K562 (cell line): ENCODE data around the gene GCNT1. TPM values are rescaled to one million over a fixed set of nuclear protein-coding genes. Genes with fewer than 3 reads are reported as not detected.

Experiments
- ATAC-seq: fragments of 200-7000 bp; cut with Tn5 transposase; 3 replicates; pipeline ENCODE4 v1.9.1; 2020; ENCODE audit warnings: moderate library complexity
- BruUV-seq: library from RNA; stranded (reverse); fragments of 400-500 nt; replicated peaks from 2 replicates; lab custom pipeline; 2021; lab: Mats Ljungman, UMichigan
- CTCF ChIA-PET: fragments of 300-600 bp; formaldehyde crosslinking; extraction: SDS; loops from one replicate; lab custom pipeline; 2021; ENCODE audit warnings: low intra/inter-chr PET ratio; lab: Yijun Ruan, JAX
- POLR2A ChIA-PET: fragments of 300-600, 350-650 bp; sonication (Branson Sonifier 250); formaldehyde crosslinking; extraction: SDS; loops from one replicate; lab custom pipeline; 2021; ENCODE audit warnings: antibody characterized with exemption, inconsistent platforms; lab: Yijun Ruan, JAX
- DNase-seq, 4 experiments: peaks; one replicate each; pipeline versions ENCODE4 v3.0.0 to v3.0.0-alpha.2; 2011 to 2018; ENCODE audit warnings: low spot score in 3 of 4, mixed read lengths in 3 of 4; ENCODE audit errors: extremely low read depth in 1 of 4
- FAIRE-seq: peaks from 2 replicates; lab custom pipeline; 2011; peaks lifted over from hg19 to GRCh38; lab: Jason Lieb, UNC
- H2AFZ ChIP-seq: 2 replicates; pipeline ENCODE4 v1.6.0; 2011; ENCODE audit warnings: low read depth, low read length, control low read depth, inconsistent platforms
- H3K27ac ChIP-seq: fragments of 200-600 bp; 3 replicates; pipeline ENCODE4 v1.8.0; 2011; ENCODE audit warnings: low read depth, mild to moderate bottlenecking, control low read depth, inconsistent platforms, low read length, moderate library complexity, mixed read lengths; ENCODE audit errors: extremely low read depth
- H3K27me3 ChIP-seq, 2 experiments: fragments of 300-600 bp in 1 of 2; 2 replicates in 1 of 2; 3 replicates in 1 of 2; pipeline versions ENCODE4 v1.6.0 to v1.8.0; 2011; ENCODE audit warnings: inconsistent platforms in 2 of 2, low read length in 2 of 2, mild to moderate bottlenecking in 1 of 2, mixed read lengths in 1 of 2, moderate library complexity in 1 of 2; ENCODE audit not compliant: control insufficient read depth in 2 of 2, insufficient read depth in 2 of 2
- H3K36me3 ChIP-seq: fragments of 300-600 bp; 3 replicates; pipeline ENCODE4 v1.8.0; 2011; ENCODE audit warnings: mild to moderate bottlenecking, low read length, inconsistent platforms; ENCODE audit not compliant: control insufficient read depth, insufficient read depth
- H3K4me1 ChIP-seq, 2 experiments: fragments of 200-600 bp in 1 of 2; replicated peaks in 1 of 2; 2 replicates in 1 of 2; 3 replicates in 1 of 2; pipeline versions ENCODE4 v1.5.1 to v1.8.0; 2011; ENCODE audit warnings: inconsistent platforms in 2 of 2, low read length in 2 of 2, mild to moderate bottlenecking in 1 of 2, mixed read lengths in 1 of 2, moderate library complexity in 1 of 2; ENCODE audit not compliant: control insufficient read depth in 2 of 2, insufficient read depth in 2 of 2
- H3K4me2 ChIP-seq: 2 replicates; pipeline ENCODE4 v1.6.1; 2011; ENCODE audit warnings: low read length, control low read depth, inconsistent platforms, mixed read lengths; ENCODE audit not compliant: insufficient read depth
- H3K4me3 ChIP-seq: fragments of 200-600 bp; sonication (generic), shearing (Covaris generic); 2 replicates; pipeline ENCODE4 v1.5.1; 2016; ENCODE audit warnings: control low read depth, inconsistent platforms
- H3K79me2 ChIP-seq: fragments of 200-600 bp; 3 replicates; pipeline ENCODE4 v1.8.0; 2011; ENCODE audit warnings: low read length, inconsistent platforms; ENCODE audit not compliant: control insufficient read depth, insufficient read depth
- H3K9ac ChIP-seq, 2 experiments: 2 replicates each; pipeline versions ENCODE4 v1.6.0 to v1.6.1; 2011; ENCODE audit warnings: low read depth in 2 of 2, low read length in 2 of 2, control low read depth in 1 of 2, inconsistent platforms in 1 of 2, mild to moderate bottlenecking in 1 of 2, mixed read lengths in 1 of 2; ENCODE audit not compliant: insufficient read depth in 1 of 2
- H3K9me1 ChIP-seq: one replicate; pipeline ENCODE4 v1.6.0; 2011; ENCODE audit warnings: inconsistent platforms, mild to moderate bottlenecking, low read length, moderate library complexity; ENCODE audit not compliant: control insufficient read depth, insufficient read depth
- H3K9me3 ChIP-seq: replicated peaks from 2 replicates; pipeline ENCODE4 v1.5.1; 2011; ENCODE audit warnings: low read depth, low read length, inconsistent platforms; ENCODE audit not compliant: control insufficient read depth, insufficient read depth
- H4K20me1 ChIP-seq: replicated peaks from 2 replicates; pipeline ENCODE4 v1.6.1; 2011; ENCODE audit warnings: low read length, inconsistent platforms, mixed read lengths; ENCODE audit not compliant: control insufficient read depth, insufficient read depth
- ESRRB ChIP-seq: fragments of 250-450 bp; sonication (Bioruptor Pico); IDR thresholded peaks from 2 replicates; pipeline ENCODE4 v1.5.0; 2020; ENCODE audit warnings: mild to moderate bottlenecking, moderate library complexity, borderline replicate concordance
- ETV5 ChIP-seq: sonication (generic); formaldehyde crosslinking; IDR thresholded peaks from 2 replicates; pipeline ENCODE4 v1.4.0; 2020; ENCODE audit warnings: low read depth, mild to moderate bottlenecking, missing genetic modification reagents
- IRF2 ChIP-seq: sonication (generic); formaldehyde crosslinking; IDR thresholded peaks from 2 replicates; pipeline ENCODE4 v1.8.1; 2022; ENCODE audit warnings: mild to moderate bottlenecking, missing genetic modification reagents
- JUNB ChIP-seq: fragments of 450-650 bp; formaldehyde crosslinking; conservative IDR thresholded peaks from 2 replicates; pipeline ENCODE4 v1.4.0; 2020; ENCODE audit warnings: mild to moderate bottlenecking
- KAT8 ChIP-seq: fragments of 450-650 bp; IDR thresholded peaks from 2 replicates; pipeline ENCODE4 v1.6.1; 2016; ENCODE audit warnings: low read depth, mild to moderate bottlenecking
- KDM4B ChIP-seq, 2 experiments: fragments of 450-650 bp in 1 of 2; sonication (generic) in 1 of 2; IDR thresholded peaks; 2 replicates each; pipeline ENCODE4 v1.6.1; 2016 to 2017; ENCODE audit warnings: borderline replicate concordance in 2 of 2, antibody characterized with exemption in 1 of 2, low read depth in 1 of 2, mild to moderate bottlenecking in 1 of 2
- NEUROD1 ChIP-seq: fragments of 150-350 bp; IDR thresholded peaks from 2 replicates; pipeline ENCODE4 v1.6.1; 2014; ENCODE audit warnings: borderline replicate concordance, low read length, low read depth; ENCODE audit not compliant: partially characterized antibody
- PHTF2 ChIP-seq: fragments of 250-450 bp; sonication (Bioruptor Pico); IDR thresholded peaks from 2 replicates; pipeline ENCODE4 v1.5.0; 2021; ENCODE audit warnings: mild to moderate bottlenecking
- POLR2G ChIP-seq: fragments of 200-400 bp; formaldehyde crosslinking; IDR thresholded peaks from 2 replicates; pipeline ENCODE4 v1.6.1; 2017; ENCODE audit warnings: low read depth, mild to moderate bottlenecking, antibody characterized with exemption, low read length, moderate library complexity
- RBBP5 ChIP-seq: fragments of 200-600 bp; sonication (generic); IDR thresholded peaks from 2 replicates; pipeline ENCODE4 v1.6.1; 2012; ENCODE audit warnings: borderline replicate concordance, mild to moderate bottlenecking, low read length, control low read depth, inconsistent platforms; ENCODE audit not compliant: insufficient read depth, poor library complexity, severe bottlenecking
- SP2 ChIP-seq: IDR thresholded peaks from 2 replicates; pipeline ENCODE4 v1.6.1; 2011; ENCODE audit warnings: mild to moderate bottlenecking, low read depth, low read length, moderate library complexity; ENCODE audit not compliant: poor library complexity, severe bottlenecking; ENCODE audit errors: extremely low read depth
- ZKSCAN8 ChIP-seq: fragments of 200-800 bp; sonication (Bioruptor generic); IDR thresholded peaks from 2 replicates; pipeline ENCODE4 v1.6.1; 2016; ENCODE audit warnings: missing genetic modification characterization, missing compliant biosample characterization
- ZNF143 ChIP-seq: sonication (generic); formaldehyde crosslinking; IDR thresholded peaks from 2 replicates; pipeline ENCODE4 v1.9.0; 2022; ENCODE audit warnings: mild to moderate bottlenecking, missing genetic modification reagents
- ZNF184 ChIP-seq: sonication (generic); formaldehyde crosslinking; IDR thresholded peaks from 2 replicates; pipeline ENCODE4 v1.5.0; 2020; ENCODE audit warnings: missing genetic modification reagents
- ZNF311 ChIP-seq: fragments of 250-450 bp; sonication (Bioruptor Pico); IDR thresholded peaks from 2 replicates; pipeline ENCODE4 v1.4.0; 2020; ENCODE audit warnings: mild to moderate bottlenecking, moderate library complexity
- ZNF77 ChIP-seq: fragments of 250-450 bp; sonication (Bioruptor Pico); IDR thresholded peaks from 2 replicates; pipeline ENCODE4 v1.5.0; 2020
- in situ Hi-C: fragments of 300-500 bp; cut with MboI; formaldehyde crosslinking; loops from 4 replicates; pipeline ENCODE4 v1.15.0; 2018; ENCODE audit warnings: inconsistent platforms, mixed read lengths
- intact Hi-C: fragments of 100-400 bp; cut with micrococcal nuclease; formaldehyde crosslinking; loops from 2 replicates; pipeline ENCODE4 v1.14.2; 2022
- polyA plus RNA-seq, 8 experiments: library from polyadenylated mRNA; depleted of rRNA in 4 of 8; stranded (reverse) in 5 of 8; unstranded in 3 of 8; fragments of >200 nt; fragmentation: Nextera tagmentation in 2 of 8; fragmentation: Illumina TruSeq in 1 of 8; extraction: Ambion mirVana in 2 of 8; extraction: Trizol in 1 of 8; gene quantifications; 2 replicates each; pipeline versions ENCODE4 v1.2.1 to v1.2.3, GENCODE V29; 2011 to 2014; ENCODE audit warnings: inconsistent platforms in 1 of 8, missing spikeins in 1 of 8
- total RNA-seq, 7 experiments: library from RNA; depleted of rRNA in 6 of 7; stranded (reverse); fragments of >200 nt in 6 of 7; fragmentation: Illumina TruSeq in 2 of 7; extraction: Trizol in 2 of 7; gene quantifications; 2 replicates each; pipeline versions ENCODE4 v1.2.1 to v1.2.3, GENCODE V29; 2011 to 2021; ENCODE audit warnings: low replicate concordance in 1 of 7
- TF ChIP-seq, protein P1 (sequence below): sonication (generic); formaldehyde crosslinking; IDR thresholded peaks from 2 replicates; pipeline ENCODE4 v1.5.0; 2020; ENCODE audit warnings: missing genetic modification reagents
- TF ChIP-seq, protein P2 (sequence below): fragments of 450-650 bp; formaldehyde crosslinking; IDR thresholded peaks from 2 replicates; pipeline ENCODE4 v1.4.0; 2020; ENCODE audit warnings: mild to moderate bottlenecking, moderate library complexity

Gene GCNT1
- total and polyA plus RNA-seq, 9 of the 15 experiments (the other 6 are each of a cell fraction or from before 2014, with no cell fraction given), result 0.01 to 0.71 (median 0.10) TPM

DNA sequence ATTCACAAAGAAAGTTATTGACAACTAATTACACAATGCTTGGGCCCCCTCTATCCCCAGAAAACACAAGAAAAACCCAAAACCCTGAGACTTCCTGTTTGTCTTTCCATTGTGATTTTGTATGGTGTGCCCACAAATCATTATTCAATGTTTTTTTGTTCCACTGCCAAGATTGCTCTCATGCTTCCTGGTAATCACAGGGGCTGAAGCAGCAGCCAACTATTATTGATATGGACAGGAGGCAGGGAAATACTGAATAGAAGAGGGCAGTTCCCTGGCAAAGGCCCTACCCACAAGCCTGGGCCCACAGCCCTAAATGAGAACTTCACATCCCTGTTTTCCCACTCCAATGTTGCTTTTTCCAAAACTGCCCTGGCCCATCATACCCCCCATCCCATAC is 43.3 kb upstream of the GCNT1 start:
- Histone ChIP-seq H2AFZ (no peak overlapping the region), H3K79me2 (no peaks in the 10 kb centered on the region), H4K20me1 (no peaks in the 10 kb centered on the region), H3K27ac (no peak overlapping the region), H3K9me1 (no peaks in the 10 kb centered on the region), H3K36me3 (no peaks in the 10 kb centered on the region), H3K4me3 (no peak overlapping the region), H3K9me3 (no peaks in the 10 kb centered on the region), H3K27me3 (no peaks in the 10 kb centered on the region; a peak in 1 of 5 replicates), H3K9ac (no peak overlapping the region), H3K4me1 (no peaks in the 10 kb centered on the region), H3K4me2 (no peak overlapping the region)
- DNase-seq (no peak), ATAC-seq (no peak), FAIRE-seq (no peak)
- CTCF ChIA-PET, result no interaction called here
- POLR2A ChIA-PET, result interaction anchor here (0.5 kb wide), 1 partner anchor 47 kb away, joined by 4 read pairs; no protein-coding TSS in a partner anchor
- intact Hi-C loops, result loop anchor here (10.0 kb wide), 1 partner anchor 51 kb away; no protein-coding TSS in a partner anchor
- no TSS peak for BruUV-seq
- in situ Hi-C loops, result no loop called here
- TF ChIP-seq IRF2 (CRISPR knock-in tag) (no peak), ESRRB (no peak), ZNF311 (CRISPR knock-in tag) (no peak), ZKSCAN8 (CRISPR knock-in tag) (no peak), ZNF77 (CRISPR knock-in tag) (no peak), ETV5 (CRISPR knock-in tag) (no peak), KAT8 (no peak), ZNF143 (CRISPR knock-in tag) (no peak), NEUROD1 (no peak), JUNB (no peak), KDM4B (IDR thresholded peaks at IDR 0.05; ENCODE audit: borderline replicate concordance in 2 of 2, low read depth in 1 of 2) (no peak), POLR2G (no peak), RBBP5 (no peak), SP2 (no peak), ZNF184 (CRISPR knock-in tag) (no peak), PHTF2 (CRISPR knock-in tag) (no peak)
- TF ChIP-seq, protein P1, sequence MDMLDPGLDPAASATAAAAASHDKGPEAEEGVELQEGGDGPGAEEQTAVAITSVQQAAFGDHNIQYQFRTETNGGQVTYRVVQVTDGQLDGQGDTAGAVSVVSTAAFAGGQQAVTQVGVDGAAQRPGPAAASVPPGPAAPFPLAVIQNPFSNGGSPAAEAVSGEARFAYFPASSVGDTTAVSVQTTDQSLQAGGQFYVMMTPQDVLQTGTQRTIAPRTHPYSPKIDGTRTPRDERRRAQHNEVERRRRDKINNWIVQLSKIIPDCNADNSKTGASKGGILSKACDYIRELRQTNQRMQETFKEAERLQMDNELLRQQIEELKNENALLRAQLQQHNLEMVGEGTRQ (CRISPR knock-in tag), result no peak
- TF ChIP-seq, protein P2, sequence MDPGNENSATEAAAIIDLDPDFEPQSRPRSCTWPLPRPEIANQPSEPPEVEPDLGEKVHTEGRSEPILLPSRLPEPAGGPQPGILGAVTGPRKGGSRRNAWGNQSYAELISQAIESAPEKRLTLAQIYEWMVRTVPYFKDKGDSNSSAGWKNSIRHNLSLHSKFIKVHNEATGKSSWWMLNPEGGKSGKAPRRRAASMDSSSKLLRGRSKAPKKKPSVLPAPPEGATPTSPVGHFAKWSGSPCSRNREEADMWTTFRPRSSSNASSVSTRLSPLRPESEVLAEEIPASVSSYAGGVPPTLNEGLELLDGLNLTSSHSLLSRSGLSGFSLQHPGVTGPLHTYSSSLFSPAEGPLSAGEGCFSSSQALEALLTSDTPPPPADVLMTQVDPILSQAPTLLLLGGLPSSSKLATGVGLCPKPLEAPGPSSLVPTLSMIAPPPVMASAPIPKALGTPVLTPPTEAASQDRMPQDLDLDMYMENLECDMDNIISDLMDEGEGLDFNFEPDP (CRISPR knock-in tag), result no peak
